ENCODE data around the gene RBM4. TPM values are rescaled to one million over a fixed set of nuclear protein-coding genes. Genes with fewer than 3 reads are reported as not detected.

The RBM4 gene
- total RNA-seq, 1 donor from 2014 or later: 168 TPM

- no peak overlapping the region for H3K4me3 ChIP-seq (ENCODE audit: low read depth, low read length)
- H3K27me3 ChIP-seq (ENCODE audit: control insufficient read depth, insufficient read depth, low read length): no peaks in the 10 kb centered on the region
- H3K36me3 ChIP-seq (ENCODE audit: control insufficient read depth, insufficient read depth, low read length): peaks cover 16% of the 10 kb centered on the region
- no peak for DNase-seq (ENCODE audit: low read depth)
- TF ChIP-seq CTCF (IDR thresholded peaks at IDR 0.05; ENCODE audit: insufficient read depth, low read length, poor library complexity, severe bottlenecking): no peak
These were observed 13.3 kb upstream of the RBM4 start for GRCh38 chr11:66625041-66625751.

GRCh38 chr11:66625752-66626149 is 12.8 kb upstream of the RBM4 start:
- H3K4me3 ChIP-seq (ENCODE audit: low read depth, low read length): no peak overlapping the region
- no peak for DNase-seq (ENCODE audit: low read depth)
- H3K27me3 ChIP-seq (ENCODE audit: control insufficient read depth, insufficient read depth, low read length): no peaks in the 10 kb centered on the region
- peaks cover 16% of the 10 kb centered on the region for H3K36me3 ChIP-seq (ENCODE audit: control insufficient read depth, insufficient read depth, low read length)
- TF ChIP-seq CTCF (IDR thresholded peaks at IDR 0.05; ENCODE audit: insufficient read depth, low read length, poor library complexity, severe bottlenecking): no peak

- Histone ChIP-seq H3K4me3 (ENCODE audit: low read depth, low read length) (no peak overlapping the region), H3K27me3 (ENCODE audit: control insufficient read depth, insufficient read depth, low read length) (no peaks in the 10 kb centered on the region), H3K36me3 (ENCODE audit: control insufficient read depth, insufficient read depth, low read length) (peaks cover 16% of the 10 kb centered on the region)
- DNase-seq (ENCODE audit: low read depth): no peak
- no peak for TF ChIP-seq CTCF (IDR thresholded peaks at IDR 0.05; ENCODE audit: insufficient read depth, low read length, poor library complexity, severe bottlenecking)
These were observed 12.1 kb upstream of the RBM4 start for GRCh38 chr11:66626382-66626781.

- Histone ChIP-seq H3K36me3 (ENCODE audit: control insufficient read depth, insufficient read depth, low read length) (peaks cover 16% of the 10 kb centered on the region), H3K4me3 (ENCODE audit: low read depth, low read length) (no peak overlapping the region), H3K27me3 (ENCODE audit: control insufficient read depth, insufficient read depth, low read length) (no peaks in the 10 kb centered on the region)
- DNase-seq (ENCODE audit: low read depth): no peak
- TF ChIP-seq CTCF (IDR thresholded peaks at IDR 0.05; ENCODE audit: insufficient read depth, low read length, poor library complexity, severe bottlenecking): no peak
These were observed 11.6 kb upstream of the RBM4 start for GRCh38 chr11:66626926-66627325.

GRCh38 chr11:66628061-66628603 is 10.4 kb upstream of the RBM4 start:
- Histone ChIP-seq H3K4me3 (ENCODE audit: low read depth, low read length) (no peak overlapping the region), H3K36me3 (ENCODE audit: control insufficient read depth, insufficient read depth, low read length) (peaks cover 16% of the 10 kb centered on the region), H3K27me3 (ENCODE audit: control insufficient read depth, insufficient read depth, low read length) (no peaks in the 10 kb centered on the region)
- no peak for TF ChIP-seq CTCF (IDR thresholded peaks at IDR 0.05; ENCODE audit: insufficient read depth, low read length, poor library complexity, severe bottlenecking)
- no peak for DNase-seq (ENCODE audit: low read depth)

GRCh38 chr11:66629356-66629755 is 9.1 kb upstream of the RBM4 start:
- DNase-seq (ENCODE audit: low read depth): no peak
- H3K36me3 ChIP-seq (ENCODE audit: control insufficient read depth, insufficient read depth, low read length): peaks cover 16% of the 10 kb centered on the region
- no peaks in the 10 kb centered on the region for H3K27me3 ChIP-seq (ENCODE audit: control insufficient read depth, insufficient read depth, low read length)
- no peak overlapping the region for H3K4me3 ChIP-seq (ENCODE audit: low read depth, low read length)
- no peak for TF ChIP-seq CTCF (IDR thresholded peaks at IDR 0.05; ENCODE audit: insufficient read depth, low read length, poor library complexity, severe bottlenecking)

Data from kidney epithelial cell (primary cell).